Gastrocnemius medialis (tissue), 4 donors: ENCODE results near the gene DZIP1. TPM values are rescaled to one million over a fixed set of nuclear protein-coding genes. Genes with fewer than 3 reads are reported as not detected.

Experiments
- ATAC-seq, 2 donors: fragments of 150-250 bp; one replicate each; pipeline ENCODE4 v1.9.1; 2016
- DNase-seq, 2 donors: peaks; one replicate each; pipeline ENCODE4 v3.0.0-alpha.2; 2019
- H3K27ac ChIP-seq, 4 donors: fragments of 200-600 bp; sonication (generic); 1 replicate in 1 of 4; 2 replicates in 3 of 4; pipeline ENCODE4 v1.5.1; 2016 to 2018; ENCODE audit warnings: mild to moderate bottlenecking in 2 of 4, moderate library complexity in 1 of 4
- H3K27me3 ChIP-seq, 3 donors: fragments of 200-600 bp; sonication (generic) in 2 of 3; 1 replicate in 1 of 3; 2 replicates in 2 of 3; pipeline versions ENCODE4 v1.5.1 to v1.6.0; 2016 to 2019; ENCODE audit warnings: mild to moderate bottlenecking in 1 of 3, moderate library complexity in 1 of 3
- H3K36me3 ChIP-seq, 2 donors: fragments of 200-600 bp; sonication (generic) in 1 of 2; one replicate each; pipeline ENCODE4 v1.5.1; 2017 to 2018
- H3K4me1 ChIP-seq, 2 donors: fragments of 200-600 bp; sonication (generic) in 1 of 2; one replicate each; pipeline ENCODE4 v1.5.1; 2016 to 2017; ENCODE audit warnings: mild to moderate bottlenecking in 2 of 2
- H3K4me3 ChIP-seq, 4 donors: fragments of 200-600 bp; sonication (generic) in 3 of 4; 1 replicate in 1 of 4; 2 replicates in 3 of 4; pipeline ENCODE4 v1.5.1; 2016 to 2019; ENCODE audit warnings: mild to moderate bottlenecking in 2 of 4
- H3K9me3 ChIP-seq, 3 donors: fragments of 200-600 bp; sonication (generic) in 2 of 3; 1 replicate in 1 of 3; 2 replicates in 2 of 3; pipeline ENCODE4 v1.5.1; 2016 to 2019
- POLR2A ChIP-seq, 2 donors: fragments of 450-650 bp; IDR thresholded peaks; one replicate each; pipeline ENCODE4 v1.6.1; 2017; ENCODE audit warnings: antibody characterized with exemption in 2 of 2, mild to moderate bottlenecking in 2 of 2, moderate library complexity in 2 of 2
- in situ Hi-C, 4 donors: fragments of 200-750 bp; cut with MboI; loops; one replicate each; pipeline versions ENCODE4 v1.15.0 to v1.8.0; 2017; ENCODE audit warnings: low sequenced_read_pairs in 4 of 4
- intact Hi-C: fragments of 100-400 bp; cut with DNase I; formaldehyde crosslinking; loops from one replicate; pipeline ENCODE4 v1.15.1; 2023; ENCODE audit warnings: low total_unique reads
- total RNA-seq, 4 donors: library from RNA; depleted of rRNA; stranded (reverse); fragments of >200 nt; gene quantifications; one replicate each; pipeline versions ENCODE4 v1.1.0 to v1.2.3, GENCODE V29; 2016
- TF ChIP-seq, protein P1 (sequence below), 5 experiments: fragments of 450-650 bp in 3 of 5; fragments of 200-600 bp in 2 of 5; sonication (generic) in 2 of 5; IDR thresholded peaks in 4 of 5; conservative IDR thresholded peaks in 1 of 5; 1 replicate in 4 of 5; 2 replicates in 1 of 5; pipeline ENCODE4 v1.5.1; 2016 to 2019; ENCODE audit warnings: antibody characterized with exemption in 5 of 5, mild to moderate bottlenecking in 3 of 5, moderate library complexity in 3 of 5

DZIP1 gene
- total RNA-seq, 4 donors from 2014 or later: 0.22 to 5.6 (median 2.2) TPM

DNA sequence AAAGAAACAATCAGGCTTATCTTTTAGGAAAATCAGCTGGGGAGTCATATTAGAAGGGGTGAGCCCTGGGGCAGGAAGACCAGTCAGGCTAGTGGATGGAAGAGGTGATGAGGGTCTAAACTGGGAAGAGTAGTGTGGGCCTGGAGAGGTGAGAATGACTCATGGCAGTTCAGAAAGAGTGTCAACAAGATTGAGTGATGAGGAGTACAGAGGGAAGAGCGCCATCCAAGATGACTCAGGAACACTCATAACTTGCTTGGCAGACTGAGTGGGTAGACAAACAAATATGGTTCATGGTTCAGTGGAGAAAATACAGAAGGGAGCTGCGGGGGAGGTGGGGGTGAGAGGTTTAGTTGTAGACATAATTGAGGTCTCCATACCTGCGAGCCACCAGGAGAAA is 109.3 kb downstream of the DZIP1 start:
- DNase-seq (peak in 1 of 2 donors; percentile 18), ATAC-seq (peak; percentile 85 to 95)
- Histone ChIP-seq H3K27ac (no peak overlapping the region), H3K4me3 (no peak overlapping the region), H3K9me3 (no peaks in the 10 kb centered on the region), H3K4me1 (peaks cover 5 to 21% of the 10 kb centered on the region in 2 donors), H3K27me3 (no peaks in the 10 kb centered on the region), H3K36me3 (no peaks in the 10 kb centered on the region)
- TF ChIP-seq, protein P1, sequence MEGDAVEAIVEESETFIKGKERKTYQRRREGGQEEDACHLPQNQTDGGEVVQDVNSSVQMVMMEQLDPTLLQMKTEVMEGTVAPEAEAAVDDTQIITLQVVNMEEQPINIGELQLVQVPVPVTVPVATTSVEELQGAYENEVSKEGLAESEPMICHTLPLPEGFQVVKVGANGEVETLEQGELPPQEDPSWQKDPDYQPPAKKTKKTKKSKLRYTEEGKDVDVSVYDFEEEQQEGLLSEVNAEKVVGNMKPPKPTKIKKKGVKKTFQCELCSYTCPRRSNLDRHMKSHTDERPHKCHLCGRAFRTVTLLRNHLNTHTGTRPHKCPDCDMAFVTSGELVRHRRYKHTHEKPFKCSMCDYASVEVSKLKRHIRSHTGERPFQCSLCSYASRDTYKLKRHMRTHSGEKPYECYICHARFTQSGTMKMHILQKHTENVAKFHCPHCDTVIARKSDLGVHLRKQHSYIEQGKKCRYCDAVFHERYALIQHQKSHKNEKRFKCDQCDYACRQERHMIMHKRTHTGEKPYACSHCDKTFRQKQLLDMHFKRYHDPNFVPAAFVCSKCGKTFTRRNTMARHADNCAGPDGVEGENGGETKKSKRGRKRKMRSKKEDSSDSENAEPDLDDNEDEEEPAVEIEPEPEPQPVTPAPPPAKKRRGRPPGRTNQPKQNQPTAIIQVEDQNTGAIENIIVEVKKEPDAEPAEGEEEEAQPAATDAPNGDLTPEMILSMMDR (IDR thresholded peaks at IDR 0.05 in 4 of 5, conservative IDR thresholded peaks at IDR 0.05 in 1 of 5): no peak
- no peak for TF ChIP-seq POLR2A (IDR thresholded peaks at IDR 0.05)
- intact Hi-C loops: no loop called here
- in situ Hi-C loops: loop anchor here in 1 of 4 donors (10.0 kb wide), 1 partner anchor 130 kb away; no protein-coding TSS in a partner anchor

DNA sequence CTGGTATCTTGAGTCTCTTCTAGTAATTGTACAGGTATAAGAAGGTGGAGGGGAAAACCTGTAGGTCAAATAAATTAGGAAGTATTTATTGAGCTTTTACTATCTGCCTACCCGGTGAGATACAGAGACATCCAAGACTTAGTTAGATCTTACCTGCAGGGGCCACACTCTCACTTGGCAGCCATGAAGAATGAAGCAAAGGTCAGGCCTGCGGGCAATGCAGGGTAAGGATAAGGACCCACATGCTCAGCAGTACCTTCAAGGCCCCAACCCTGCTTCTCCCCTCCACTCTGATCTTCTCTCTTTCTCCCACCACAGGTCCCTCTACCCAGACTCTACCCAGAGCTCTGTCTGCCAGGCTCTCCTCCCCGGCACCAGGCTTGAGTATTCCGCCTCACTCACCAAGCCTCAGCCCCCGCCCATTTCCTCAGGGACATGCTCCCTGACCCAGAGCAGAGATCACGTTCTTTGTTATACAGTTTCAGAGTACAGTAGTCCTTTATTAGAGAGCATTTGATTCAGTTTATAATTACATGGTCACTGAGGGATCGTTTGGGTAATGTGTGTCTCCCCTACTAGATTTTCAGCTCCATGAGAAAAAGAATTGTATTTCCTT is 110.9 kb downstream of the DZIP1 start:
- Histone ChIP-seq H3K27me3 (no peaks in the 10 kb centered on the region), H3K9me3 (no peaks in the 10 kb centered on the region), H3K36me3 (no peaks in the 10 kb centered on the region), H3K4me3 (no peak overlapping the region), H3K4me1 (peaks cover 5 to 20% of the 10 kb centered on the region in 2 donors), H3K27ac (no peak overlapping the region)
- no peak for DNase-seq
- intact Hi-C loops (no loop called here), in situ Hi-C loops (loop anchor here in 1 of 4 donors (10.0 kb wide), 1 partner anchor 131 kb away; no protein-coding TSS in a partner anchor)
- TF ChIP-seq, protein P1 (IDR thresholded peaks at IDR 0.05 in 4 of 5, conservative IDR thresholded peaks at IDR 0.05 in 1 of 5): no peak
- TF ChIP-seq POLR2A (IDR thresholded peaks at IDR 0.05): no peak
- ATAC-seq: no peak

DNA sequence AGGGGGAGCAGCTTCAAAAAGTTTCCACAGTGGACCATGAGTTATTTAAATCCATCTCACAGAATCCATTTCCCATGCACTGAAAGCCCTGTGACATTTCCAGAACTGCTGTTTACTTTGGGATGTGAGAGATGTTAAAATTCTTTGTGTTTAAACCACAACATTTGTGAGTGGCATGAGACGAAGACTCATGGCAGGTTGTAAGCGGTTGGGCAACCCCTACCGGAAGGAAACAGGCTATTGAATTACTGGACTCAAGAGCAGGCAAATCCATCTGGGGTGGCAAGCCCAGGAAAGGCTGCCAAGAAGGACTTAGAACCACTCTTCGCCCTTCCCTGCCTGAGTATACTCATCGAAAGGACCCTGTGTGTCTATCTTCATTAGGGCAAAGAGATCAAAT is 114.3 kb downstream of the DZIP1 start:
- no peak overlapping the region for H3K27ac ChIP-seq
- TF ChIP-seq, protein P1 (IDR thresholded peaks at IDR 0.05 in 4 of 5, conservative IDR thresholded peaks at IDR 0.05 in 1 of 5): no peak
- no peak for TF ChIP-seq POLR2A (IDR thresholded peaks at IDR 0.05)
- H3K4me3 ChIP-seq: no peak overlapping the region
- no peaks in the 10 kb centered on the region for H3K9me3 ChIP-seq
- H3K4me1 ChIP-seq: peaks cover 0 to 3% of the 10 kb centered on the region in 2 donors
- DNase-seq: peak; percentile 27 to 48
- H3K27me3 ChIP-seq: no peaks in the 10 kb centered on the region
- in situ Hi-C loops (loop anchor here in 1 of 4 donors (10.0 kb wide), 1 partner anchor 135 kb away; no protein-coding TSS in a partner anchor), intact Hi-C loops (no loop called here)
- ATAC-seq: peak; percentile 75 to 92
- no peaks in the 10 kb centered on the region for H3K36me3 ChIP-seq

Other genes starting within 250 kb of the DZIP1 start
- not detected for gene CLDN10, start 92.0 kb downstream of the DZIP1 start, total RNA-seq
- gene DNAJC3, start 32.4 kb upstream of the DZIP1 start, total RNA-seq: 10 to 100 TPM; 15.7 to 21.6 (median 20.5) TPM